ENCODE measurements around the gene DENND4A.
"Not testable (repeated sequence)": the region's sequence is repeated elsewhere in the genome, so short reads cannot be mapped to it uniquely, and the experiment has no call there.

Gene DENND4A

DNA sequence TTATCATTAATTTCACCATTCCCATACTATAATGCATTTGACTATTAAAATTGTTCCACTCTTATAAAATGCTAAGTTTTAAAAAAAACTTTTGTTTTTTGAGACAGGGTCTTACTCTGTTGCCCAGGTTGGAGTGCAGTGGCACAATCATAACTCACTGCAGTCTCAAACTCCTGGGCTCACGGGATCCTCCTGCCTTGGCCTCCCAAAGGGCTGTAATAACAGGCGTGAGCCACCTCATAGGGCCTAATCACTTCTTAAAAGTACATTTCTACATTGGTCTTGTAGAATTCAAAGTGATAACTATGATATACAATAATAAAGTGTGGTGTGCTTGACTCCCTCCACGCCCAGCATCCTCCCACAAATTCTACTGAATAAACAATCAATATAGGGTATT is 3.0 kb downstream of the DENND4A start:
- no peak for DNase-seq (ENCODE audit: low read depth, low spot score)

GRCh38 chr15:65787260-65787659 is 4.8 kb downstream of the DENND4A start:
- DNase-seq (ENCODE audit: low read depth, low spot score), result no peak

DNA sequence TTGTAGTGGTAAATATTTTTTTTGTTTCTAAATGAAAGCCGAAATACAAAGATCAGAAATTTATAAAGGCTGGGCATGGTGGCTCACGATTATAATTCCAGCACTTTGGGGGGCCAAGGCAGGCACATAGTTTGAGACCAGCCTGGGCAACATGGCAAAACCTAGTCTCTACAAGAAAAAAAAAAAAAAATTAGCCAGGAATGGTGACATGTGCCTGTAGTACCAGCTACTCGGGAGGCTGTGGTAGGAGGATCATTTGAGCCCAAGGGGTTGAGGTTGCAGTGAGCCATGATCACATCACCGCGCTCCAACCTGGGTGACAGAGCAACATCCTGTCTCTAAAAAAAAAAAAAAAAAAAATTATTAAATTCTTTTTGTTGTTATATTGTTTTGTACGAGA is 6.9 kb downstream of the DENND4A start:
- no peak for DNase-seq (ENCODE audit: low read depth, low spot score)

GRCh38 chr15:65783872-65784271 is 8.2 kb downstream of the DENND4A start:
- no peak for DNase-seq (ENCODE audit: low read depth, low spot score)

- no peak for DNase-seq (ENCODE audit: low read depth, low spot score)
Observed at GRCh38 chr15:65782096-65782495, 10.0 kb downstream of the DENND4A start.

DNA sequence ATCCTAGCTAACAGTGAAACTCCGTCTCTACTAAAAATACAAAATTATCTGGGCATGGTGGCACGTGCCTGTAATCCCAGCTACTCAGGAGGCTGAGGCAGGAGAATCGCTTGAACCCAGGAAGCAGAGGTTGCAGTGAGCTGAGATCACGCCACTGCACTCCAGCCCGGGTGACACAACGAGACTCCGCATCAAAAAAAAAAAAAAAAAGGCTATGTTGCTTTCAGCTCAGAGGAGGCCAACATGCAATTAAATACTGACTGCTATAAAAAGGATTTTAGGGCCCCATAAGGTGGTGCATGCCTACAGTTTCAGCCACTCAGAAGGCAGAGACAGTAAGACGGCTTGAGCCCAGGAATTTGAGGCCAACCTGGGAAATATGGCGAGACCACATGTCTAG is 13.4 kb downstream of the DENND4A start:
- not testable (repeated sequence) for DNase-seq (ENCODE audit: low read depth, low spot score)

DNA sequence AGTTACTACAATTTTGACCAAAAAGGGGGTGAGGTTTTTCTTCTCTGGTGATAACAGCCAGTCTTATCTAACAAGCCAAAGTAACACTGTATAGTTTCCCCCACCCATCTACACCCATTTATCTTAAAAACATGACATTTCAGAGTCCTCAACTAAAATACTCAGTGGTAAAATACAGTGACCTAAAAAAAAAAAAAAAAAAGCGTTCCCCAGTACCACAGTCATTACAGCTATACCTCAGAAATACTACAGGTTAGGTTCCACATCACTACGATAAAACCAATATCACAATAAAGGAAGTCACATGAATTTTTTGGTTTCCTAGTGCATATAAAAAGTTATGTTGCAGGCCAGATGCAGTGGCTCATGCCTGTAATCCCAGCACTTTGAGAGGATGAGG is 13.8 kb downstream of the DENND4A start:
- DNase-seq (ENCODE audit: low read depth, low spot score), result no peak

- no peak for DNase-seq (ENCODE audit: low read depth, low spot score)
Observed at GRCh38 chr15:65777843-65778242, 14.2 kb downstream of the DENND4A start.

DNA sequence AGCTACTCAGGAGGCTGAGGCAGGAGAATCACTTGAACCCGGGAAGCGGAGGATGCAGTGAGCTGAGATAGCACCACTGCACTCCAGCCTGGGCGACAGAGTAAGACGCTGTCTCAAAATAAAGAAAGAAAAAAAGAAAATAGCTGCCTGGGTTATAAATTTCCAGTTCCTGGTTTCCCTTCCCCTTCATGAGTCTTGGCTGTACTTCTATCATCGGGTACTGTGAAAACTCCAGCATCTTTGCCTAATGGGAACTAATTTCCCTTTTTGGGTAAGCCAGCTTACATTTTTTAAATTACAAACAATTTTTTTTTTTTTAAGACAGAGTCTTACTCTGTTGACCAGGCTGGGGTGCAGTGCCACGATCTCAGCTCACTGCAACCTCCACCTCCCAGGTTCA is 15.0 kb downstream of the DENND4A start:
- no peak for DNase-seq (ENCODE audit: low read depth, low spot score)

DNA sequence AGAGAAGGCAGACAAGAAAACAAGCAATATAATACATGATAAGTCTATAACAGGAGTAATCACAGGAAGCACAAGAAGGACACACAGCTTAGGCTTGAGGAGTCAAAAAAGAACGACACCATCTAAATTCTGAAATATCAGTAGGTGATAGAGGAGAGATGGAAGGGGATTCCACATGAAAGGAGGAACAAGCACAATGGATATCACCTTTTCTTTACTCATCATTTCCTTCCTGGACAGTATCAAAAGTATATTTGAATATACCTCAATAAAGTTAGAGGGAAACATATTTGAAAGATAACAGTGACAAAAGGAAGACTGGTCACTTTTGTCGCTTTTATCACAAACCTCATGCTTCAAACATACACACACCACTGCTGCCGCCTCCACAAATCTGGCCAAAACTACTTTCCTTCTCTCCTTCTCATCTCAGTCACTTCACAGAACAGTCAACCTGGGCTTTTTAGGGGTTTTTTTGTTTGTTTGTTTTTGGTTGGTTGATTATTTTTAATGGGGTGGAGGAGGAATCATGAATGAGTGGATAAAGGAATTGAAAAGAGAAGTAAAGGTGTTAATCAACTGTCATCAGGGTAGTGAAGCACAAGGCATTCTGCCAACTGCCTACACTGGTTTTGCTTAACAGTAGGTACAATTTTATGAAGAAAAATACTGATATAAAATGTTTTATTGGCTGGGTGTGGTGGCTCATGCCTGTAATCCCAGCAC is 18.5 kb downstream of the DENND4A start:
- no peak for DNase-seq (ENCODE audit: low read depth, low spot score)

DNA sequence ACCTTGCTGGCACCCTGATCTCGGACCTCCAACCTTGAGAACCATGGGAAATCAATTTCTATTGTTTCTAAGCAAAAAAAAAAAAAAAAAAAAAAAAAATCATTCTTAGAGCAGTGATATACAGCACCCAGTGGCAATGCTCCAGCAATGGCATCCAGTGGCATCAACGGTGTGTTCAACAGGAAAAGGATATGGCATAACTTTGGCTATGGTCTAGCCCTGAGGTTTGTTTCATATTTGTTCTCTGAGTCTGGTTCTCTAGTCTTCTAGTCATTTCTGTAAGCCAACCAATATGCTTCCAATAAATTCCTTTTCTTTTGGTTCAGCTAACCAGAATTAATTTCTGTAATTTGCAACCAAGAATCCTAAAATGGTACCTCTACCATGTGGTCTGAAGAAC is 19.2 kb downstream of the DENND4A start:
- DNase-seq (ENCODE audit: low read depth, low spot score), result no peak

GRCh38 chr15:65771870-65772269 is 20.2 kb downstream of the DENND4A start:
- DNase-seq (ENCODE audit: low read depth, low spot score), result no peak

DNA sequence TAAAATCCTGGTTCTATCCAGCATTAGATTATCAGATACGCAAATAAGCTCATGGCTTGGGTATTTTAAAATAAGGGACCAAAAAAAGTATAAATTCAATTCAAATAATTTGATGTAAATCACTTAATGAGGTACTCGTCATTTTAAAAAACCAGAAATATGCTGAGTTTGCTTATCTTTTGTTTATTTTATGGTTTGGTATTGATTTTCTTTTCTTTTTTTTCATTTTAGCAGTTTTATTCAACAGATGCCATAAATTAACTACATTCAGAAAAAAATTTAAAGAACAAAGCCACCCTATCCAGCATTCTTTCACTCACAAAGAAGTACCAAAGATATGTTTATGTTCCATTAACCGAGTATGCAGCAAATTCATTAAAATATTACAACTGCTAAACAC is 22.6 kb downstream of the DENND4A start:
- no peak for DNase-seq (ENCODE audit: low read depth, low spot score)

DNA sequence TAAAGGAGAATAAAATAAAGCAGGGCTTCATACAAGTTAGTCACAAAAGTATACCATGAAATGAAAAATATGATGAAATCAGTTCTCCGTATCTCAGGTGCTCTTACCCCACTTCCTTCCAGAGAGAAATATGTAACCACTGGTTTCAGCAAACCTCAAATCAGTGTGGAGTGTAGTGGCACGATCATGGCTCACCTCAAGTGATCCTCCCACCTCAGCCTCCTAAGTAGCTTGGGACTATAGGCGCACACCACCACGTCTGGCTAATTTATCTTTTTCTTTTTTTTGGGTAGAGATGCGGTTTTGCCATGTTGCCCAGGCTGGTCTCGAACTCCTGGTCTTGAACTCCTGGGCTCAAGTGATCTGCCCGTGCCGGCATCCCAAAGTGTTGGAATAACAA is 24.2 kb downstream of the DENND4A start:
- no peak for DNase-seq (ENCODE audit: low read depth, low spot score)

GRCh38 chr15:65767264-65767595 is 24.9 kb downstream of the DENND4A start:
- no peak for DNase-seq (ENCODE audit: low read depth, low spot score)

DNA sequence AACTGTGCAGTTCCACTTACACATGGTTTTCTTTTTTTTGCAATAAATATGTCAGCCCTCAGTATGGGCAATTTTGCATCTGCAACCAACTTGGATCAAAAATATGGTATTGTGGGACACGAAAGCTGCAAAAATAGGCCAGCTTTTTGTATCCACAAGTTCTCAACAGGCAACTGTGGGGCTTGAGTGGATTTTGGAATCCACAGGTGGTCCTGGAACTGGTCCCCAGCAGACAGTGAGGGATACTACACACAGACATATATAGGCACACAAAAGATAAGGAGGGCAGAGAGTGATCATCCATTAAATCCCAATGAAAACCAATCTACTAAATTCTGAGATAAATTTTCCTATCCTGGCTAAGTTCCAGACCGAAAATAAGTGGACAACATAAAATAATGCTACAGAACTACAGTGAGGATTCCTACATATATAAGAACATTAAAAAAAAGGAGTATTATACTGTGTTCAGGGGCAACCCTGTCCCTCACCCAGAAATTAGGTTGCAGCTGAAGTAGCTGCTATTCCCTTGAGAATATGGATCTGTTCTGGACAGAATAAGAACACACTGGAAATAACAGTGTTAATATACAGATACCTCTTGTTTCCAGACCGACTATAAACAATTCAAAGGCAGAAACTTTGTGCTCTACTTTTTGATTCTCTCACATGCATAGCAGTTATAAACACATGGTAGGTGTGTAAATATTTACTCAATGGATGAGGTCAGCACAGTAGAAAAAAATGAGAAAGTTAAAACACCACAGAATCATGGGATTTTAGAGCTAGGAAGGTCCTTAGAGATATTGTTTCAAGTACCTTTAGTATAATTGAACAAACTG is 25.4 kb downstream of the DENND4A start:
- DNase-seq (ENCODE audit: low read depth, low spot score), result no peak

DNA sequence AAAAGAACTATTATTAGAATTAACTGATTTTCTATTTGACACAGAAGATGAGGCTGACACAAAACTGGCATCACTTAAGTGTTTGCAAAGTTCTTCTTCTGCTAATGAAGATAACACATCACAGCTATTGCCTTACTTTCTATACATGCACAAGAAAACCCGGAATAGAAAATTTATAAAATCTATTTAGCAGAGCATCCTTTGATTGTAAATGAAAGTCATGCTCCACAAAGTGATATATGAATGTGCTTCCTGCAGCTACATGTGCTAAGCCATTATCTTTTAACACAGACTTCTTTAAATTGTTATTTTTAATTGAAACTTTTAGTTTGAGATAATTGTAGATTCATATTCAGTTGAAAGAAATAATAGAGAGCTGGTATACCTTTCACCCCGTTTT is 27.0 kb downstream of the DENND4A start:
- no peak for DNase-seq (ENCODE audit: low read depth, low spot score)

DNA sequence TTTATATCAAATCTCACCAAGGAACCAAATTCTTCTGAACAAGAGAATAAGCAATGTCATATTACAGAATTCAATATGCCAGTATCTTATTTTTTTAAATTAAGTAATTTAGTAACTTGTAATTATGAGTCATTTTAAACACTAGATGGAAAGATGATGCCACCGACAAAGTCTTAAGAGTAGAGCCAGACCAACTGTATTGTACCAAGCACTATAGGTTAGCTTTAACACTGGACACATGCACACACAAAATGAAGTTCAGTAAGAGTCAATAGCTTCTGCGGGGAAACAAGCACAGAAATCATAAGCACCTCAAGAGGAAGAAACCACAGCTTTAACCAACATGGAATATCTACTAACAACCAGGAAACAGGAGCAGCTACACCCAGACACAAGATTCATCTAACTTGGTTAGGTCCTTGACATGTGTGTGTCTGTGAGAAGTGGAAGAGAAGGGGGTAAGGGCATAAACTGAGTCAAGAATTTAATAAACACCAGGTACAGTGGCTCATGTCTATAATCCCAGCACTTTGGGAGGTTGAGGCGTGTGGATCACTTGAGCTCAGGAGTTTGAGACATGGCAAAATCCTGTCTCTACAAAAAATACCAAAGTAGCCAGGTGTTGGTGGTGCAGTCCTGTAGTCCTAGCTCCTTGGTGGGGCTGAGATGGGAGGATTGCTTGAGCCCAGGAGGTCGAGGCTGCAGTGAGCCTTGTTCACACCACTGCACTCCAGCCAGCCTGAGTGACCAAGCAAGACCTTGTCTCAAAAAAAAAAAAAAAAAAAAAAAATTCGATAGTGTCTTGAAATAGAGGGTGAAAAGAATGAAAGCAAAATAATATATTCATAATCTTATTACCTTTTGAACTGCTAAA is 28.9 kb downstream of the DENND4A start:
- no peak for DNase-seq (ENCODE audit: low read depth, low spot score)

DNA sequence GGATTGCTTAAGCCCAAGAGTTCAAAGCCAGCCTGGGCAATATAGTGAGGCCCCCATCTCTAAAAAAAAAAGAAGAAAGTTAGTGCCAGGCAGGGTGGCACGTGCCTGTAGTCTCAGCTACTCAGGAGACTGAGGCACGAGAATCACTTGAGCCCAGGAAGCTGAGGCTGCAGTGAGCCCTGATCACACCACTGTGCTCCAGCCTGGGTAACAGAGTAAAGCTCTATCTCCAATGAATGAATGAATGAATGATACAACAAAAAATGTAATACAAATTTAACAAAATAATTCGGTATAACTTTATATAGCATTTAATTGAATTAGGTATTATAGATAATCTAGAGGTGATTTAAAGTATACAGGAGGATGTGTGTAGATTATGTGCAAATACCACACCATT is 29.7 kb downstream of the DENND4A start:
- DNase-seq (ENCODE audit: low read depth, low spot score), result no peak

DNA sequence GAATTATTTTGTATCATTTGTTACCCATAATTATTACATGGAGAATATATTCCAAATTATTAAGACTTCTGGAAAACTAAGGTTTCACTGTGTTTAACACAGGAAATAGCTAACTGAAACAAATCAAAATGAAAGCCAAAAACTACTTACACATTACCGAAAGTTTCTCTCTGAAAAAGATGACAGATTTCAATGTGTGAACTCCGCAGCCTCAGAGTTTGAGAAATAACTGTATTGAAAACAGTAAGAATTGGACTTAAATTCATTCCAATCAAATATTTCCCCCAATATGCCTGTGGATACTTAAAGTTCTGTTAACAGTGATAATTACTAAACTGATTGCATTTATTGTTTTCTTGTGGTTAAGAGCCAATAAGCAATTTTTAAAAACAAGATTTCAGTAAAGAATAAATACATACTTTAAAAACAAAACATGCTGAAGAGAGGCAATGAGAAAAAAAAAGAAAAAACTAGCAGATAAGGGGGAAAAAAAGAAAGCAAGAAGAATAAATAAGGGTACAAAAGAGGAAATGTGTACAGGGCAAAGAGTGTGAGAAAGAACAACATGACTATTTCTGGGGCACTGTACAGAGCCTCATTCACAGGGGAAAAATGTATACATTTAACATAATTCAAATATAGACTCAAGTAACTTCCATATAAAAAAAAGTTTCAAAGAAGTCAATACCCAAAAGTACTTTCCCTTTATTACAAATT is 30.7 kb downstream of the DENND4A start:
- no peak for DNase-seq (ENCODE audit: low read depth, low spot score)

DNA sequence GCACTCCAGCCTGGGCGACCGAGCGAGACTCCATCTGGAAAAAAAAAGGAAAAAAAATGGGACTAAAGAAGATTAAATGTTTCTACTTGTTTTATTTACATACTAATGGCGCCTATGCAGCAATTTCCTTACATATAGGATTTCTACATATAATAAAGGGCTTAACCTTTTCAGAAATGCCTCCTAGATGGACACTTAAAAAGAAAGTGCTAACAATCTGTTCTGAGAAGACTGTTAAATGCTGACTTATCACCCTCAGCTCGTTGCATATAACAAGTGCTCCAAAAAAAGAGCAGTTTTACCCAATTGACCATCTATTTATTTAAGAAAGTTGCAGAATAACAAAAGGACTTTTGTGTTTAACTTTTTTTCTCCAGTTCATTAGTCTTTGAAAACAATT is 32.7 kb downstream of the DENND4A start:
- DNase-seq (ENCODE audit: low read depth, low spot score), result no peak

DNA sequence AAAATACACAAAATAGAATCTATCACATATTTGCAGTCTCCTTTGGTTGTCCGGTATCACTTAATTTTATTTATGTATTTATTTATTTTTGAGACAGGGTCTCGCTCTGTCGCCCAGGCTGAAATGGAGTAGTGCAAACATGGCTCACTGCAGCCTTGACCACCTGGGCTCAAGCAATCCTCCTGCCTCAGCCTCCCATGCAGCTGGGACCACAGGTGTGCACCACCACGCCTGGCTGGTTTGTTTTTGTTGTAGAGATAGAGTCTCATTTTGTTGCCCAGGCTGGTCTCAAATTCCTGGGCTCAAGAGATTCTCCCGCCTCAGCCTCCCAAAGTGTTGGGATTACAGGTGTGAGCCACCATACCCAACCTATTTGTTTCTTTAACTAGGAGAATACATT is 33.9 kb downstream of the DENND4A start:
- DNase-seq (ENCODE audit: low read depth, low spot score), result no peak
